HG02610 (cell line): ENCODE results near the gene AGTRAP.

Experiments used
- ATAC-seq: cut with Tn5 transposase; IDR thresholded peaks from one replicate; pipeline ENCODE4 v1.9.1; 2021; ENCODE audit warnings: mild to moderate bottlenecking, moderate library complexity; ENCODE audit not compliant: unreplicated experiment

Gene AGTRAP

GRCh38 chr1:11735854-11736745 lies at the start of gene AGTRAP:
TSS of gene AGTRAP (plus strand) at chr1:11736136. CDS start at chr1:11736209, 73 bp downstream.
- ATAC-seq: no peak

GRCh38 chr1:11688506-11688905 lies 47.4 kb upstream of the AGTRAP start:
- ATAC-seq: no peak

GRCh38 chr1:11690397-11691301 lies 45.3 kb upstream of the AGTRAP start:
- no peak for ATAC-seq

GRCh38 chr1:11691302-11691914 lies 44.5 kb upstream of the AGTRAP start, which contains the start of gene DRAXIN:
TSS of gene DRAXIN (plus strand) at chr1:11691710. CDS start at chr1:11706259, 14,549 bp downstream.
- ATAC-seq: no peak

- ATAC-seq: no peak
These were observed 43.8 kb upstream of the AGTRAP start for GRCh38 chr1:11691928-11692711.

GRCh38 chr1:11693024-11693590 lies 42.8 kb upstream of the AGTRAP start:
- ATAC-seq: no peak

GRCh38 chr1:11693917-11694316 lies 42.0 kb upstream of the AGTRAP start:
- ATAC-seq: no peak

- no peak for ATAC-seq
These were observed 40.1 kb upstream of the AGTRAP start for GRCh38 chr1:11695861-11696260.

GRCh38 chr1:11697188-11697892 lies 38.6 kb upstream of the AGTRAP start:
- no peak for ATAC-seq

- ATAC-seq: no peak
These were observed 38.1 kb upstream of the AGTRAP start for GRCh38 chr1:11697893-11698210.

GRCh38 chr1:11700601-11701467 lies 35.1 kb upstream of the AGTRAP start:
- ATAC-seq: no peak

- ATAC-seq: no peak
These were observed 34.4 kb upstream of the AGTRAP start for GRCh38 chr1:11701551-11701961.

- no peak for ATAC-seq
These were observed 33.7 kb upstream of the AGTRAP start for GRCh38 chr1:11701981-11702803.

- no peak for ATAC-seq
These were observed 32.4 kb upstream of the AGTRAP start for GRCh38 chr1:11703357-11704193.

- ATAC-seq: no peak
These were observed 31.8 kb upstream of the AGTRAP start for GRCh38 chr1:11704194-11704529.

- no peak for ATAC-seq
These were observed 31.1 kb upstream of the AGTRAP start for GRCh38 chr1:11704691-11705475.
